ENCODE measurements around the gene DPH3. TPM values are rescaled to one million over a fixed set of nuclear protein-coding genes. Genes with fewer than 3 reads are reported as not detected.

The DPH3 gene
- total RNA-seq, 6 experiments from 2014 or later: 35.5 to 49.8 (median 44.3) TPM

DNA sequence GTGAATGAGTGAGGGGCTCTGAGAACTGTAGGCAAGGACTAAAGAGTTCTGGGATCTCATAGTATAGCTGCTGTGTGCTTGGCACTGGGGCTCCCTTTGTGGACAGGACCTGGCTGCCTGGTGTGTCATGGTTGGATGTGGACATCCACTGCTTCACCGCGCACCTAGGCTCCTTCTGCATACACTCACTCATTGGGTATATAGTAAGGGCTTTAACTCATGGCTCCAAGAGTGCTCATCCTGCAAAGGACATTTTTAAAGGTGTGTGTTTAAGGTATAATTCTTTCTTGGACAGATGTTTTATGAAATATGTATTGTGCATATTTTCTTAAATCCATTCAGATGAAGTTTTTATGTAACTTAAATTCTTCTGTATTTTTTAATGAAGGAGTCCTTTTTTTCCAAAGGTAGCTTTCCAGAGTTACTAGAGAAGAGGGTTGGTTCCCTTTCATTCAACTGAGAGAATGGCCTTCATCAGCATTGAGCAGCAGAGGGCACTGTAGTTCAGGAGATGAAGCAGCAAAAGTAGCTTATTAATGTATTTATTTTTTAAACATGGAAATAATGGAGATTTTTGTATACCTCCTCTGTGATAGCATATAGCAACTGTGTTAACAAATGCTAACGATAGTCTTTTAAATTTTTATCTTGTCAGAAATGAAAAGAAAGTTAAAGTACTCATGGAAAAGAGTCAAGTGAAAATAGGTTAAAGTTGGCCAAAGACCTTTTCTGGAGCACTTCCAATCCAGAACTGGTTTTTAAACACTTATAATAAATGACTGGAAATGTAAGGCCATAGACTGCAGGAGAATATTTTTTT lies 25.5 kb upstream of the DPH3 start:
- Mint-ChIP-seq H3K27ac (peak overlapping the region; percentile 49; the same call in 1 of the 2 replicates), H3K4me1 (ENCODE audit: low read depth) (peaks cover 33% of the 10 kb centered on the region), H3K27me3 (ENCODE audit: insufficient read depth) (no peaks in the 10 kb centered on the region; the same call in 1 of the 2 replicates), H3K4me3 (no peak overlapping the region), H3K9me3 (peaks cover 7% of the 10 kb centered on the region), H3K36me3 (ENCODE audit: low read depth) (peaks cover 14% of the 10 kb centered on the region; the same call in 1 of the 2 replicates)
- peak; percentile 90 for TF ChIP-seq CTCF (IDR thresholded peaks at IDR 0.05)
- peak; percentile 50 for DNase-seq

DNA sequence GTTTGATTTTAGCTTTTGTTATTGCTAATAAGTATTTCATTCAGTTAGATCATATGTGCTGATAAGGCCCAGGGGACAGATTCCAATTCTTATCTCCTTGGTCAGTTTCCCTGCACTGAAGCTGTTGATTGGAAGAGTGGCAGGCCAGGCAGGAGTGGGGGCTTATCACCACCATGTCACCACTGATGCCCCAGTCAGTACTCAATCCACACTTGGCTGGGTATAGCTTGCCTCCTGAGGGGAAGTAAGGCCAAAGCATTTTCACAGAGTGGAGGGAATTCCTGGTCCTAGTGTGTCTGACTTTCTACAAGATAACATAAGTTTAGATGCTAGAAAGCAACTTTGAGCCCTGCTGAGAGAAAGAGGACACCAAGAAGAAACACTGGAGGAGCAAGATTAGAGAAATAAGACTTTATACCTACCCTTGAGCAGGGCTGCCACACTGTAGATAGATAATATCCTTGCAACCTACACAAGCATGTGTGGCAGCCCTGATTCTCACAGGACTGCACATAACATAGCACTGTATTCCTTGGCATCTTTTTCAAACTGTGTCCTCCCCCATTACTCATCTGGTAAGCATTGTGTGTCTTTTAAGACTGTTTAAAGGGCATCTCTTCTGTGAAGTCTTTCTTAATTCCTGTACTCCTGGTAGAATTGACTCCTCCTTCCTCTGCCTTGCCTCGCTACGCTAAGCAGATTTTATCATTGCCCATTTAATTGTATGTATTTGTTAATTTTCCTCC lies 24.6 kb upstream of the DPH3 start:
- Mint-ChIP-seq H3K4me1 (ENCODE audit: low read depth) (peaks cover 27% of the 10 kb centered on the region), H3K4me3 (no peak overlapping the region), H3K36me3 (ENCODE audit: low read depth) (peaks cover 10% of the 10 kb centered on the region; the same call in 1 of the 2 replicates), H3K27me3 (ENCODE audit: insufficient read depth) (no peaks in the 10 kb centered on the region; the same call in 1 of the 2 replicates), H3K9me3 (peaks cover 7% of the 10 kb centered on the region), H3K27ac (no peak overlapping the region)
- peak; percentile 23 for DNase-seq
- TF ChIP-seq CTCF (IDR thresholded peaks at IDR 0.05): no peak

DNA sequence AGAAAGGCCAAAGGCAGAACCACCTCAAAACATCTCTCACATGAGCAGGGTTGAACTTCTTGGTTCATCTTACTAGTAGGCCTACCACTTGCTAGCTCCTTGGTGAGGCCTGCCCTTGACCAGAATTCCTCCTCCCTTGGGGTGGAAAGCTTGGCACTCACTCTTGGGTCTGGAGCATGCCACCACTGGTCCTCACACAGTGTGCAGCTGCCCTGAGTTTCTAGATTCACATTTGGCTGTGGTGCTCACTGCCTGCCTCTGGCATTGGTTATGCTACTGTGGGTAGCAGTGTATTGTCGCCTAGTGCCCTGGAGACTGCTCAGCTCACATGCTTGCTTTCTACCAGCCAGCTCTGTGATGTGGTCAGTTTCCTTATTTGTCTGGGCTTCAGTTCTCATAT lies 23.9 kb upstream of the DPH3 start:
- peaks cover 27% of the 10 kb centered on the region for H3K4me1 Mint-ChIP-seq (ENCODE audit: low read depth)
- H3K36me3 Mint-ChIP-seq (ENCODE audit: low read depth): peaks cover 10% of the 10 kb centered on the region; the same call in 1 of the 2 replicates
- H3K27me3 Mint-ChIP-seq (ENCODE audit: insufficient read depth): no peaks in the 10 kb centered on the region; the same call in 1 of the 2 replicates
- H3K27ac Mint-ChIP-seq: no peak overlapping the region
- H3K4me3 Mint-ChIP-seq: no peak overlapping the region
- DNase-seq: no peak
- peaks cover 4% of the 10 kb centered on the region for H3K9me3 Mint-ChIP-seq
- no peak for TF ChIP-seq CTCF (IDR thresholded peaks at IDR 0.05)

- no peak for DNase-seq
- Mint-ChIP-seq H3K4me1 (ENCODE audit: low read depth) (peaks cover 27% of the 10 kb centered on the region), H3K9me3 (no peaks in the 10 kb centered on the region), H3K27me3 (ENCODE audit: insufficient read depth) (no peaks in the 10 kb centered on the region; the same call in 1 of the 2 replicates), H3K36me3 (ENCODE audit: low read depth) (no peaks in the 10 kb centered on the region), H3K4me3 (no peak overlapping the region), H3K27ac (no peak overlapping the region)
- no peak for TF ChIP-seq CTCF (IDR thresholded peaks at IDR 0.05)
These were observed 22.2 kb upstream of the DPH3 start for GRCh38 chr3:16286751-16287543.

DNA sequence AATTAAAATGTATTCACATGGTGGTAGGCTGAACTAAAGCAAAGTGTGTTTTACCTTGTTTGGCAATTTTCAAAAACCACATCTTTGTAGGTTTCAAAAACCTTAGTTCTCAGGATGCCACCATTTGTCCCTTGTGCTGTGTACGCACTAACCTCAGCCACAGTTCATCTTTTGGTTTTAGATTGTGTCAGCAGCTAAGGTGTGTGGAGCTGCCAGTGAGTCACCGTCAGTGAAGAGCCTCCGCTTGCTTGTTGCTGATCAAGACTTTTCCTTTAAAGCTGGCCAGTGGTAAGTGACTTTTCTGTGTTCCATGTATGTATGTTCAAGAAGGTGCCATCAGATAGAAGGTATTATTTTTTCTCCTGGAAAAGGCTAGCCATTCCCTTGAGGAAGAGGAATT lies 21.4 kb upstream of the DPH3 start:
- Mint-ChIP-seq H3K4me3 (no peak overlapping the region), H3K36me3 (ENCODE audit: low read depth) (no peaks in the 10 kb centered on the region), H3K4me1 (ENCODE audit: low read depth) (peaks cover 22% of the 10 kb centered on the region), H3K9me3 (no peaks in the 10 kb centered on the region), H3K27ac (no peak overlapping the region), H3K27me3 (ENCODE audit: insufficient read depth) (no peaks in the 10 kb centered on the region; the same call in 1 of the 2 replicates)
- no peak for DNase-seq
- TF ChIP-seq CTCF (IDR thresholded peaks at IDR 0.05): no peak
